GM18505 (cell line): ENCODE results near the gene OR8A1.

ENCODE experiments used
- ATAC-seq: cut with Tn5 transposase; IDR thresholded peaks from one replicate; pipeline ENCODE4 v1.9.1; 2021; ENCODE audit not compliant: unreplicated experiment
- POLR2A ChIP-seq: IDR thresholded peaks from 4 replicates; pipeline ENCODE4 v1.6.1; 2011; ENCODE audit warnings: borderline replicate concordance; ENCODE audit not compliant: insufficient read depth, insufficient read length; ENCODE audit errors: extremely low read depth

OR8A1 gene

DNA sequence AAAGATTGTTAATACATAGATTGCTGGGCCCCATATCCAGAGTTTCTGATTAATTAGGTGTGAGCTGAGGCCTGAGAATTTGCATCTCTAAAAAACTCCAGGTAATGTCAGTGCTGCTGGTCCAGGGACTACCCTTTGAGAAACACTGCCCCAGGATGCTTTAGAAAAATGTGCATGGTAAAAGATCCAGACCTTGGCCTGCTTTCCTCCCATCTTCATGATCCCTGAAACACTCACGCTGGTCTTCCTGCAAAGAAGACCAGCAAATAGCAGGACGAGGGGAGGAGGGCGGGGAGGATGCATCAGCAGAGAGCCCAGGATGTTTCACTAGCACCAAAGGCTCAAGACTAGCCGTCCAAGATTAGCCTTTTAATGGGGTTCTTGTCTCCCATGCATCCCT is at the start of gene OR8A1:
Gene OR8A1, plus strand, starts transcription at position 301 of the 400 bp plus-strand sequence. CDS start 123 bp downstream, outside the sequence.
- no peak for TF ChIP-seq POLR2A
- no peak for ATAC-seq

DNA sequence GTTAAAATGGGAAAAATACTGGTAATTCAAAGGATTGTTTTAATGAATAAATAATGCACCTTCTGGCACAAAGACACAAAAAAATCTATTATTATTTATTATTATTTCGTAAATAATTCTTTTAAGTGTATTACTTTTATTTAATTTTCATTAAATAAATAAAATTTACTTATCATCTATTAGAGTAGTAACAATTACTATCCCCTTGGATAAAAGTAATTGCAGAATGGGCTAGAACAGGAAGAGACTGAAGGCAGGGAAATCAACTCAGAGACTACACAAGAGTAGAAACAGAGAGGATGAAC is 49.3 kb upstream of the OR8A1 start:
- TF ChIP-seq POLR2A: no peak
- ATAC-seq: no peak

DNA sequence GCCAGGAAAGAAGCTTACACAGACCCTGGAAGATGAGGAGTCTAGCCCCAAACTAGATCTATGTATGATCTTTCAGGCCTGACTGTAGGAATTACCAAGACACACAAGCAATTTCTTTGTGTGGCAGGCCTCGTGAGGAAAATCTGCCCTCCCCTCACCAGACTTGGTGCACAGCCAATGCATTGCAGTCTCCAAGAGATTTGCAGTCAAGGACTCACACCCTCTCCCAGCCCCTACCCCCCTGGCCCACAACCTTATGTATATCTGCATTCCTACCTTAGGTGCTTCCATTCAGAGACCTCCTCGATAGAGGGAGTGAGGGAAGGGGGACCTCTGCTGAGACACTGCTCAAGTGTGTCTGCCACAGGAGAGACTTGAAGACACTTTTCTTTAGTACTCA is 36.2 kb upstream of the OR8A1 start:
- no peak for TF ChIP-seq POLR2A
- ATAC-seq: no peak

DNA sequence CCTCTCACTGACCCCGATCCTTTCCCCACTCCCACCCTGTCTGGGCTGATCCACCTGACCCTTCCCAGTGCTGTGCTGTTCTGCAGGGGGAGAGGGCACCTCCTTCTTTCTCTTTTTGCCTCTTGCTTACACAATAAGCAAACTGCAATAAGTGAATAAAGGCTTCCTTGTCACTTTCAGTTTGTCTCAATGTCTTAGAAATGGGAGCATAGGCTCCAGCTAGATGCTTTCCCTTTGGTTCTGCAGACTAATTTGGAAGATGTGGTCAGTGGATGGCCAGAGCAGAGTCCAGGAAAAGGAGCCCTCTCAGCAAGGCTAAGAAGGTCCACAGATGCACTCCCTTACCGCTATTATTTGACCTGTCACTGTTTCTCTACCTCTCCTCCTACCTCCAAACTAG is 35.7 kb upstream of the OR8A1 start:
- TF ChIP-seq POLR2A: no peak
- ATAC-seq: no peak

DNA sequence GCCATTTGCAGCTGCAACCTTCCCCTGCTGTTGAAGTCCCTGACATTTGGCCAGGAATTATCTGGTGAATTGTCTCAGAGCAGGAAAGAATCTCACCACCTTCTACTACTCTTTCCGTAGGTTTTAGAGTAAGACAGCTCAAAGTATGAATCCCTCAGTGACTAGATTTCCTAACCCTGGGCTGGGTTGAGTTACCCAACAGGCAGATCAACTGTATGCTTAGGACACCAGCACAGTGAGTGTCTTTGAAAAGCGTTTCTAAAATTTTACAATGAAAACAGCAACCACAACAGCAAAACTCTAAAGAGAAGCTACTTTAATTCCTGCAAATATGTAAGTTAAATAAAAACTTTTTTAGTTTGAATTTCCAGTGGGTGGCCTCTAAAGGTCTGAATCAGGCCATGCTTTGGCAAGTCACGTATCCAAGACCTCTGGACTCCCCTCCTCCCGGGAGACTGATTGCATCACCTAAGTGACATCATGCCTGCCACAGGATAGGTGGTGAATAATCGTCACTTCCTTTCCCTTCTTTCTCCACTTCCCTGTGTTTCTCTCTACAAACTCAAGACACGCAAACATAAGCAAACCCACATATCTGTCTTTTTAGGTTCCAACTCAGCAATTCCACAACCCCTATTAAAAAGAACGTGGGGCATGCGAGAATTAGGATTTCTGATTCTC is 34.1 kb upstream of the OR8A1 start:
- TF ChIP-seq POLR2A: no peak
- no peak for ATAC-seq

DNA sequence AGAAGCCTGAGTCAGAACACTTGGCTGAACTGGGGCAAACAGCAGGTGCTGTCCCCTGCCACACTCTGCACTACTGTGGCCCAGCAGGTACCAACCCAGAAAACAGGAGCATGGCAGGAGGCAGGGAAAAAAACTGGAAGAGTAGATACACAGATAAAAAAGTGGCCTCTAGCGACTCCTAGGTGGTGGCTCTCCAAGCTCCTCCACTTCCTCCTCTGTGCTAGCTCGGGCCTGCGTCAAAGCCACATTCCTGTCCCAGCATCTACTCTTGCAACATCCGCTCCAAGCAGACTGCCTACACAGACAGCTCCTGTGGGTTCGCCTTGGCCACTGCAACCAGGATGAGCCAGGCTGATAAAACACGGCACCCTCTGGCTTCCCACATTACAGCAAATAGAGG is 33.3 kb upstream of the OR8A1 start:
- ATAC-seq: no peak
- no peak for TF ChIP-seq POLR2A

DNA sequence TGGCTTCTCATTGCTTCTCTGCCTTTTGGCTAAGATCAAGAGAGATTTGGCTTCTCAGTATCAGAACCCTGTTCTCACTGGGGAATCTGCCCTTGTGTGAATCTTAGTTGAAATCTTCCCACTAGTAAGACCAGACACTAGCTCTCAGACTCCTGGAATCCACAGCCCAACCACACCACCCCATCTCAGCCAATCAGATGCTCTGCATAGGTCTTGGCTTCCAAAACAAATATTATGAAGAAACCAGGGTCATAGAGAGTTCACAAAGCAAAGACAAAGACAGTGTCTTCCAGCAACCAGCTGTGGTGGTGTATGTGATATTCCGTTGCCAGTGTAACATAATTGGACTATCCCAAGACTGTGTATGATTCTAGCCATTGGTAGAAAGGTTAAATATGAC is 31.8 kb upstream of the OR8A1 start:
- no peak for TF ChIP-seq POLR2A
- ATAC-seq: no peak

DNA sequence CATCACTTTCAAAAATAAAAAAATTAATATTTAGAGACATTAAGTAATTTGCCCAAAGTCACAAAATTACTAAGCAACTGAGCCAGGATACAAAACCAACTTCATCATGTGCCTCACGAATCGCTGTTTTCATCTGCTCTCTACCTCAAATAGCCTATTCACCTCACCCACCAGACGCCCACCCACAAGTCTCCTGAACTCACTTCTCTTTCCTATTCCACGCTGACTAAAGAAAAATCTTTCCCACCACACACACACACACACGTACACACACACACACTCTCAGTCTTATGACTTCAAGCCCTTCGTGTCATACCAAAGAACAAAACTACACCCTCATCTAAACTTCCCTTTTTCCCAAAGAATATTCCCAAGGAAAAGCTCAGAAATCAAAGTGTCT is 28.6 kb upstream of the OR8A1 start:
- no peak for ATAC-seq
- no peak for TF ChIP-seq POLR2A

DNA sequence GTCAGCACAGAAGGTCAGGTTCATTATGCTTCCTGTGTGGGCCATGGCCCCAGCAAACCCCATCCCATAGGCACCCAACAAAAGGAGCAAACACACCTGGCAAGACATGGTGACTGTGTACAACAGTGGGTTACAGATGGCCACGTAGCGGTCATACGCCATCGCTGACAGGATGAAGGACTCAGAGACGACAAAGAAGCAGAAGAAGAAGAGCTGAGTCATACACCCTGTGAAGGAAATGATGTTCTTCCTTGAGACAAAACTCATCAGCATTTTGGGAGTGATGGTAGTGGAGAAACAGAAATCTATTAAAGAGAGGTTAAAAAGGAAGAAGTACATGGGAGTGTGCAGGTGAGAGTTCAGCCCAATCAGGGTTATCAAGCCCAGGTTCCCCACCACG is 26.7 kb upstream of the OR8A1 start:
- no peak for TF ChIP-seq POLR2A
- no peak for ATAC-seq

DNA sequence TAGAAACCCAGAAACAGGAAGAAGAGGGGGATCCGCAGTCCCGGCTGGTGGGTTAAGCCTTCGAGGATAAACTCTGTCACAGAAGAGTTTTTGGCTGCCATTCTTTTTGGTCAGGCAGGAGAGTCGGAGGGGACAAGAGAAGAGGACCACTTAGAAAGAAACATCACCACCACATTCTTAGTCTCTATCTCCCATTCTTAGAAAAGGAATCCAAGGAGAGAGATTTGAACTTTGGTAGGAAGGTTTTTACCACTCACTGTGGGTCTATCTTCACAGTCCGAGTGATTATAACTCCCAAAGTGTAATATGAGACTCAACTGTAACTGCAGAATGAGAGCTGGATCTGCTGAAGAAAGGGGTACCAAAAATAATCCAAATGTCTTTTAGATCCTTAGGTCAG is 26.2 kb upstream of the OR8A1 start, which contains the start of gene OR8B12:
Gene OR8B12, minus strand, starts transcription at position 101 of the 400 bp plus-strand sequence. Its CDS starts 0 bp downstream, at position 101.
- no peak for TF ChIP-seq POLR2A
- ATAC-seq: no peak

DNA sequence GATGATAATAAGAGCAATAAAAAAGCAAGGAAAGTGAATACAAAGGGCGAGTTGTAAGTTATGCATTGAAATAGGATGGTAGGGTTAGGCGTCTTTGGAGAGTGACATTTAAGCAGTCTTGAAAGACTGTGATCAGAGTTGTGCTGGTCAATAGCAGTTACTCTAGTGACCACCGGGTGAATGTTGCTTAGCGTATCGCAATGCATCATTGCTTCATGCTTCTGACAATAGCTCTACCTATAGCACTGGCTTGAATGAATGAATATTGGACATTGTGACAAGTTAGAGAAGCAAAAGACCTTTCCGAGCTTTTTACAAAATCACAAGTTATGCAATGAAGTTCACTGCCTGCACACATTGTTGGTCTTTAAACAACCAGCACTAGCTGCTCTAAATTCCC is 18.6 kb upstream of the OR8A1 start:
- no peak for TF ChIP-seq POLR2A
- no peak for ATAC-seq

DNA sequence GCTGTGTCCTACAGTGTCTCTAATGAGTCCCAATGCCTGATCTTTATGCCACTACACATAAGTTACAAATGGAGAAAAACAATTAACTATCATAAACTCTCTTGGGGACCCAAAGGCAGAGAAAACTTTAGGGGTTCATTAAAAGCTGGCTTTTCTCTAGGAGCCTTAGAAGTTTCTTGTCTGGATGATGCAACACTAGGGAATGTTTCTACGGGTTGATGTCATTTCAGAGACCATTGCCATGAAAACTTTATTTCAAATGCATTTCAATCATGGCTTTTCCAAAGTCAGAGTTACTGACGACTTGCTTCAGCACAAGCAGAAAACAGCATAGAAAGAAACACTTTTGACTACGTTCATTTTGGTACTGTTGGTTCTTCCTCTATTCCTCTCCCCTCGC is 17.8 kb upstream of the OR8A1 start:
- ATAC-seq: no peak

DNA sequence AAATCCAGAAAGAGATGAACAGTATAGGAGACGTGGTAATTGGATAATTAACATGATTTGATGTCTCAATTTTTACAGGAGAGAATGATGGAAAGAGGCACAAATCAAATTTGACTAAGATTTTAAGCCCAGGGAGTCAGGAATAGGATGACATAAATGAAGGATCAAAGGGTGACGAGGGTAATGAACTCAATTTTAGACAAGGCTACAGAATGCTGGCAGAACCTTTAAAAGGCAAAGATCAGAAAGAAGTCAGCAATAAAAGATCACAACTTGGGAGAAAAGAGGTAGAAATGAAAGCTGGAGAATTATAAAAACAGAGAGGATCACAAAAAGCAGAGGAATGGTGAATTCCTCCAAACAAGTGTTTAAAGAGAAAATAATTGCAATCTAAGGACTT is 13.0 kb upstream of the OR8A1 start:
- no peak for TF ChIP-seq POLR2A
- ATAC-seq: no peak

More for the DNA sequence above, 17.8 kb upstream of the OR8A1 start:
- no peak for TF ChIP-seq POLR2A

DNA sequence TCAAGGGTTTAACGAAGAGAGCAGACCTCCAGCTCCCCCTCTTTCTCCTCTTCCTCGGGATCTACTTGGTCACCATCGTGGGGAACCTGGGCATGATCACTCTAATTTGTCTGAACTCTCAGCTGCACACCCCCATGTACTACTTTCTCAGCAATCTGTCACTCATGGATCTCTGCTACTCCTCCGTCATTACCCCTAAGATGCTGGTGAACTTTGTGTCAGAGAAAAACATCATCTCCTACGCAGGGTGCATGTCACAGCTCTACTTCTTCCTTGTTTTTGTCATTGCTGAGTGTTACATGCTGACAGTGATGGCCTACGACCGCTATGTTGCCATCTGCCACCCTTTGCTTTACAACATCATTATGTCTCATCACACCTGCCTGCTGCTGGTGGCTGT is 363 bp downstream of the OR8A1 start:
- ATAC-seq: no peak
- TF ChIP-seq POLR2A: no peak
